HCT116 (cell line): ENCODE results near the gene AIF1L. TPM values are rescaled to one million over a fixed set of nuclear protein-coding genes. Genes with fewer than 3 reads are reported as not detected.

Experiments
- ATAC-seq: fragments of 200-7000 bp; cut with Tn5 transposase; 2 replicates; pipeline ENCODE4 v1.9.1; 2020; ENCODE audit warnings: mild to moderate bottlenecking, moderate library complexity
- BruUV-seq: library from RNA; stranded (reverse); fragments of 400-500 nt; replicated peaks from 2 replicates; lab custom pipeline; 2021; lab: Mats Ljungman, UMichigan
- CTCF ChIA-PET: fragments of 300-600 bp; sonication (Branson Sonifier 250); formaldehyde crosslinking; loops from one replicate; lab custom pipeline; 2021; ENCODE audit warnings: antibody characterized with exemption; lab: Charles Lee
- POLR2A ChIA-PET: fragments of 300-600, 350-600 bp; sonication (Branson Sonifier 250); formaldehyde crosslinking; loops from one replicate; lab custom pipeline; 2021; ENCODE audit warnings: antibody characterized with exemption; lab: Charles Lee
- RAD21 ChIA-PET, 2 experiments: fragments of 300-600 bp; sonication (Branson Sonifier 250); formaldehyde crosslinking; loops; one replicate each; lab custom pipeline; 2023; ENCODE audit warnings: low total read pairs in 2 of 2; ENCODE audit not compliant: uncharacterized antibody in 2 of 2, unreplicated experiment in 2 of 2, low non-redundant PET in 1 of 2; lab: Charles Lee
- DNase-seq: peaks from one replicate; pipeline ENCODE4 v3.0.0-alpha.2; 2010; ENCODE audit warnings: low read depth, low spot score
- H2AFZ ChIP-seq: fragments of 200-600 bp; shearing (Covaris generic), sonication (generic); 2 replicates; pipeline ENCODE4 v1.6.1; 2017; ENCODE audit warnings: low read depth, mixed run types, mixed read lengths, antibody characterized with exemption, low read length; ENCODE audit not compliant: poor library complexity, severe bottlenecking
- H3K27ac ChIP-seq: 2 replicates; pipeline ENCODE4 v1.5.1; 2012; ENCODE audit warnings: low read depth, low read length
- H3K27me3 ChIP-seq: fragments of 200-600 bp; sonication (generic); 2 replicates; pipeline ENCODE4 v1.6.1; 2016; ENCODE audit warnings: mixed run types, low read length, mixed read lengths; ENCODE audit not compliant: insufficient read depth
- H3K36me3 ChIP-seq, 2 experiments: fragments of 200-500 bp in 1 of 2; fragments of 200-600 bp in 1 of 2; sonication (Bioruptor generic) in 1 of 2; sonication (generic) in 1 of 2; 2 replicates each; pipeline versions ENCODE4 v1.5.1 to v1.6.1; 2014 to 2016; ENCODE audit warnings: low read length in 2 of 2, inconsistent platforms in 1 of 2, mixed read lengths in 1 of 2, mixed run types in 1 of 2; ENCODE audit not compliant: insufficient read depth in 2 of 2, control insufficient read depth in 1 of 2
- H3K4me1 ChIP-seq, 2 experiments: fragments of 200-600 bp in 1 of 2; sonication (generic) in 1 of 2; 2 replicates each; pipeline versions ENCODE4 v1.5.1 to v1.6.1; 2012 to 2017; ENCODE audit warnings: low read length in 2 of 2, inconsistent platforms in 1 of 2, mild to moderate bottlenecking in 1 of 2, mixed read lengths in 1 of 2, mixed run types in 1 of 2, moderate library complexity in 1 of 2; ENCODE audit not compliant: insufficient read depth in 2 of 2, control insufficient read depth in 1 of 2
- H3K4me2 ChIP-seq: fragments of 200-600 bp; sonication (generic); 2 replicates; pipeline ENCODE4 v1.6.1; 2017; ENCODE audit warnings: mixed run types, low read length, mixed read lengths
- H3K4me3 ChIP-seq, 2 experiments: fragments of 200-600 bp in 1 of 2; sonication (generic) in 1 of 2; replicated peaks in 1 of 2; 2 replicates each; pipeline ENCODE4 v1.5.1; 2011 to 2016; ENCODE audit warnings: low read length in 2 of 2, control low read depth in 1 of 2, low read depth in 1 of 2, mild to moderate bottlenecking in 1 of 2, mixed read lengths in 1 of 2, mixed run types in 1 of 2
- H3K79me2 ChIP-seq: fragments of 200-600 bp; sonication (generic); 2 replicates; pipeline ENCODE4 v1.6.1; 2017; ENCODE audit warnings: mild to moderate bottlenecking, mixed run types, low read length, moderate library complexity, mixed read lengths; ENCODE audit not compliant: insufficient read depth
- H3K9ac ChIP-seq: fragments of 200-600 bp; sonication (generic); 2 replicates; pipeline ENCODE4 v1.6.1; 2016; ENCODE audit warnings: low read length, mixed read lengths
- H3K9me2 ChIP-seq: fragments of 200-600 bp; sonication (generic), shearing (Covaris generic); 2 replicates; pipeline ENCODE4 v1.6.1; 2017; ENCODE audit warnings: mixed run types, mild to moderate bottlenecking, moderate library complexity; ENCODE audit not compliant: insufficient read depth
- H3K9me3 ChIP-seq, 2 experiments: fragments of 200-500 bp in 1 of 2; fragments of 200-600 bp in 1 of 2; sonication (Bioruptor generic) in 1 of 2; sonication (generic) in 1 of 2; 2 replicates each; pipeline ENCODE4 v1.6.1; 2014 to 2017; ENCODE audit warnings: low read length in 2 of 2, mixed read lengths in 2 of 2, inconsistent platforms in 1 of 2, low read depth in 1 of 2, mild to moderate bottlenecking in 1 of 2, mixed run types in 1 of 2, moderate library complexity in 1 of 2; ENCODE audit not compliant: control insufficient read depth in 1 of 2, insufficient read depth in 1 of 2
- H4K20me1 ChIP-seq: fragments of 200-600 bp; sonication (generic), shearing (Covaris generic); 2 replicates; pipeline ENCODE4 v1.6.1; 2017; ENCODE audit warnings: mixed run types, mild to moderate bottlenecking, moderate library complexity; ENCODE audit not compliant: insufficient read depth
- CBX3 ChIP-seq: IDR thresholded peaks from 2 replicates; pipeline ENCODE4 v1.6.1; 2012; ENCODE audit warnings: low read depth
- CEBPB ChIP-seq: IDR thresholded peaks from 2 replicates; pipeline ENCODE4 v1.6.1; 2012; ENCODE audit warnings: low read depth
- EGR1 ChIP-seq: IDR thresholded peaks from 2 replicates; pipeline ENCODE4 v1.6.1; 2012; ENCODE audit warnings: low read depth
- ELF1 ChIP-seq: IDR thresholded peaks from 2 replicates; pipeline ENCODE4 v1.6.1; 2012; ENCODE audit warnings: low read depth, borderline replicate concordance
- EZH2 ChIP-seq: fragments of 200-600 bp; sonication (generic); IDR thresholded peaks from 2 replicates; pipeline ENCODE4 v1.6.1; 2017; ENCODE audit warnings: antibody characterized with exemption, mixed run types
- FOSL1 ChIP-seq: IDR thresholded peaks from 2 replicates; pipeline ENCODE4 v1.6.1; 2012; ENCODE audit warnings: low read depth
- JUND ChIP-seq: IDR thresholded peaks from 2 replicates; pipeline ENCODE4 v1.6.1; 2012
- POLR2A ChIP-seq: IDR thresholded peaks from 2 replicates; pipeline ENCODE4 v1.7.0; 2011; ENCODE audit warnings: borderline replicate concordance; ENCODE audit not compliant: insufficient read depth, insufficient read length; ENCODE audit errors: extremely low read depth
- POLR2AphosphoS5 ChIP-seq: IDR thresholded peaks from 2 replicates; pipeline ENCODE4 v1.6.1; 2011; ENCODE audit warnings: mild to moderate bottlenecking, low read depth, low read length, moderate library complexity
- RAD21 ChIP-seq: IDR thresholded peaks from 2 replicates; pipeline ENCODE4 v1.6.1; 2012; ENCODE audit warnings: low read depth, mild to moderate bottlenecking
- SIN3A ChIP-seq: IDR thresholded peaks from 2 replicates; pipeline ENCODE4 v1.6.1; 2012; ENCODE audit warnings: low read depth
- TCF7L2 ChIP-seq: IDR thresholded peaks from 2 replicates; pipeline ENCODE4 v1.7.0; 2011; ENCODE audit warnings: borderline replicate concordance, inconsistent platforms; ENCODE audit not compliant: insufficient read depth, insufficient read length; ENCODE audit errors: extremely low read depth
- ZBTB33 ChIP-seq: IDR thresholded peaks from 2 replicates; pipeline ENCODE4 v1.6.1; 2011; ENCODE audit warnings: mild to moderate bottlenecking, low read length, moderate library complexity; ENCODE audit not compliant: insufficient replicate concordance; ENCODE audit errors: extremely low read depth
- ZFX ChIP-seq: fragments of 450-650 bp; IDR thresholded peaks from 2 replicates; pipeline ENCODE4 v1.6.1; 2017
- intact Hi-C: fragments of 100-400 bp; cut with micrococcal nuclease; formaldehyde crosslinking; loops from 2 replicates; pipeline ENCODE4 v1.10.0; 2022
- total RNA-seq: library from RNA; stranded (reverse); gene quantifications from one replicate; pipeline ENCODE4 v1.2.1, GENCODE V29; 2021; ENCODE audit not compliant: unreplicated experiment
- TF ChIP-seq, protein P1 (sequence below): IDR thresholded peaks from 2 replicates; pipeline ENCODE4 v1.6.1; 2012; ENCODE audit warnings: low read depth
- TF ChIP-seq, protein P2 (sequence below): IDR thresholded peaks from 2 replicates; pipeline ENCODE4 v1.6.1; 2012
- TF ChIP-seq, protein P3 (sequence below), 3 experiments: fragments of 200-600 bp in 1 of 3; sonication (generic) in 1 of 3; IDR thresholded peaks in 2 of 3; conservative IDR thresholded peaks in 1 of 3; 2 replicates each; pipeline ENCODE4 v1.5.1; 2012 to 2017; ENCODE audit warnings: low read depth in 2 of 3, low read length in 2 of 3, antibody characterized with exemption in 1 of 3, borderline replicate concordance in 1 of 3, control low read depth in 1 of 3, mild to moderate bottlenecking in 1 of 3, mixed read lengths in 1 of 3, mixed run types in 1 of 3, moderate library complexity in 1 of 3; ENCODE audit not compliant: insufficient read depth in 1 of 3
- TF ChIP-seq, protein P4 (sequence below): IDR thresholded peaks from 2 replicates; pipeline ENCODE4 v1.6.1; 2012

AIF1L gene
- total RNA-seq, 1 experiment from 2014 or later = 34.0 TPM

- Histone ChIP-seq H3K9me2 (no peaks in the 10 kb centered on the region), H4K20me1 (no peaks in the 10 kb centered on the region), H3K36me3 (no peaks in the 10 kb centered on the region)
- BruUV-seq = no TSS peak
- ATAC-seq = no peak
- CTCF ChIA-PET = no interaction called here
- TF ChIP-seq, protein P1, sequence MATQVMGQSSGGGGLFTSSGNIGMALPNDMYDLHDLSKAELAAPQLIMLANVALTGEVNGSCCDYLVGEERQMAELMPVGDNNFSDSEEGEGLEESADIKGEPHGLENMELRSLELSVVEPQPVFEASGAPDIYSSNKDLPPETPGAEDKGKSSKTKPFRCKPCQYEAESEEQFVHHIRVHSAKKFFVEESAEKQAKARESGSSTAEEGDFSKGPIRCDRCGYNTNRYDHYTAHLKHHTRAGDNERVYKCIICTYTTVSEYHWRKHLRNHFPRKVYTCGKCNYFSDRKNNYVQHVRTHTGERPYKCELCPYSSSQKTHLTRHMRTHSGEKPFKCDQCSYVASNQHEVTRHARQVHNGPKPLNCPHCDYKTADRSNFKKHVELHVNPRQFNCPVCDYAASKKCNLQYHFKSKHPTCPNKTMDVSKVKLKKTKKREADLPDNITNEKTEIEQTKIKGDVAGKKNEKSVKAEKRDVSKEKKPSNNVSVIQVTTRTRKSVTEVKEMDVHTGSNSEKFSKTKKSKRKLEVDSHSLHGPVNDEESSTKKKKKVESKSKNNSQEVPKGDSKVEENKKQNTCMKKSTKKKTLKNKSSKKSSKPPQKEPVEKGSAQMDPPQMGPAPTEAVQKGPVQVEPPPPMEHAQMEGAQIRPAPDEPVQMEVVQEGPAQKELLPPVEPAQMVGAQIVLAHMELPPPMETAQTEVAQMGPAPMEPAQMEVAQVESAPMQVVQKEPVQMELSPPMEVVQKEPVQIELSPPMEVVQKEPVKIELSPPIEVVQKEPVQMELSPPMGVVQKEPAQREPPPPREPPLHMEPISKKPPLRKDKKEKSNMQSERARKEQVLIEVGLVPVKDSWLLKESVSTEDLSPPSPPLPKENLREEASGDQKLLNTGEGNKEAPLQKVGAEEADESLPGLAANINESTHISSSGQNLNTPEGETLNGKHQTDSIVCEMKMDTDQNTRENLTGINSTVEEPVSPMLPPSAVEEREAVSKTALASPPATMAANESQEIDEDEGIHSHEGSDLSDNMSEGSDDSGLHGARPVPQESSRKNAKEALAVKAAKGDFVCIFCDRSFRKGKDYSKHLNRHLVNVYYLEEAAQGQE = no peak
- TF ChIP-seq, protein P2, sequence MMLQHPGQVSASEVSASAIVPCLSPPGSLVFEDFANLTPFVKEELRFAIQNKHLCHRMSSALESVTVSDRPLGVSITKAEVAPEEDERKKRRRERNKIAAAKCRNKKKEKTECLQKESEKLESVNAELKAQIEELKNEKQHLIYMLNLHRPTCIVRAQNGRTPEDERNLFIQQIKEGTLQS = no peak
- TF ChIP-seq EGR1 = no peak
- no peak for TF ChIP-seq CEBPB
- TF ChIP-seq ZFX = no peak
- no peak for TF ChIP-seq ELF1
- no peak for TF ChIP-seq TCF7L2
- no peak for TF ChIP-seq ZBTB33
- TF ChIP-seq EZH2 = no peak
- no peak for TF ChIP-seq POLR2A
- TF ChIP-seq RAD21 = no peak
- TF ChIP-seq SIN3A = no peak
- TF ChIP-seq JUND = no peak
- TF ChIP-seq, protein P3, sequence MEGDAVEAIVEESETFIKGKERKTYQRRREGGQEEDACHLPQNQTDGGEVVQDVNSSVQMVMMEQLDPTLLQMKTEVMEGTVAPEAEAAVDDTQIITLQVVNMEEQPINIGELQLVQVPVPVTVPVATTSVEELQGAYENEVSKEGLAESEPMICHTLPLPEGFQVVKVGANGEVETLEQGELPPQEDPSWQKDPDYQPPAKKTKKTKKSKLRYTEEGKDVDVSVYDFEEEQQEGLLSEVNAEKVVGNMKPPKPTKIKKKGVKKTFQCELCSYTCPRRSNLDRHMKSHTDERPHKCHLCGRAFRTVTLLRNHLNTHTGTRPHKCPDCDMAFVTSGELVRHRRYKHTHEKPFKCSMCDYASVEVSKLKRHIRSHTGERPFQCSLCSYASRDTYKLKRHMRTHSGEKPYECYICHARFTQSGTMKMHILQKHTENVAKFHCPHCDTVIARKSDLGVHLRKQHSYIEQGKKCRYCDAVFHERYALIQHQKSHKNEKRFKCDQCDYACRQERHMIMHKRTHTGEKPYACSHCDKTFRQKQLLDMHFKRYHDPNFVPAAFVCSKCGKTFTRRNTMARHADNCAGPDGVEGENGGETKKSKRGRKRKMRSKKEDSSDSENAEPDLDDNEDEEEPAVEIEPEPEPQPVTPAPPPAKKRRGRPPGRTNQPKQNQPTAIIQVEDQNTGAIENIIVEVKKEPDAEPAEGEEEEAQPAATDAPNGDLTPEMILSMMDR (IDR thresholded peaks at IDR 0.05 in 2 of 3, conservative IDR thresholded peaks at IDR 0.05 in 1 of 3; ENCODE audit: borderline replicate concordance in 1 of 3, insufficient read depth in 1 of 3, low read depth in 2 of 3, low read length in 2 of 3) = no peak
- TF ChIP-seq POLR2AphosphoS5 = no peak
- no peak for TF ChIP-seq FOSL1
- TF ChIP-seq CBX3 = no peak
- TF ChIP-seq, protein P4, sequence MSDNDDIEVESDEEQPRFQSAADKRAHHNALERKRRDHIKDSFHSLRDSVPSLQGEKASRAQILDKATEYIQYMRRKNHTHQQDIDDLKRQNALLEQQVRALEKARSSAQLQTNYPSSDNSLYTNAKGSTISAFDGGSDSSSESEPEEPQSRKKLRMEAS = no peak
- TF ChIP-seq, all 23 proteins: peak for 0
- Histone ChIP-seq H3K9me3 (no peaks in the 10 kb centered on the region), H3K4me3 (no peak overlapping the region), H3K79me2 (no peaks in the 10 kb centered on the region), H3K4me2 (no peak overlapping the region), H3K27ac (no peak overlapping the region), H3K4me1 (no peaks in the 10 kb centered on the region), H2AFZ (no peak overlapping the region), H3K9ac (no peak overlapping the region), H3K27me3 (no peaks in the 10 kb centered on the region)
- ChIA-PET RAD21 (no interaction called here), POLR2A (no interaction called here)
- DNase-seq = no peak
- intact Hi-C loops = no loop called here
Measured at GRCh38 chr9:131114084-131114535, 17.8 kb downstream of the AIF1L start.
